Trophoblast cell (in vitro differentiated cells and primary cell): ENCODE measurements around the gene UGT1A7.

Source experiments
- DNase-seq, 2 donors: peaks; one replicate each; pipeline ENCODE4 v3.0.0-alpha.2; 2016
- H2AFZ ChIP-seq: 2 replicates; pipeline ENCODE4 v1.6.1; 2013; ENCODE audit warnings: low read length, moderate library complexity, mild to moderate bottlenecking; ENCODE audit not compliant: insufficient read depth, poor library complexity
- H2AK5ac ChIP-seq: 2 replicates; pipeline ENCODE4 v1.6.1; 2013; ENCODE audit warnings: mild to moderate bottlenecking, low read length
- H2BK120ac ChIP-seq: 2 replicates; pipeline ENCODE4 v1.6.1; 2013; ENCODE audit warnings: low read length, mild to moderate bottlenecking, moderate library complexity; ENCODE audit not compliant: insufficient read depth, poor library complexity
- H2BK12ac ChIP-seq: 2 replicates; pipeline ENCODE4 v1.6.1; 2013; ENCODE audit warnings: mild to moderate bottlenecking, low read length, moderate library complexity
- H2BK5ac ChIP-seq: 2 replicates; pipeline ENCODE4 v1.6.1; 2013; ENCODE audit warnings: low read length, low read depth, moderate library complexity, mild to moderate bottlenecking; ENCODE audit not compliant: poor library complexity
- H3K14ac ChIP-seq: 2 replicates; pipeline ENCODE4 v1.6.1; 2013; ENCODE audit warnings: mild to moderate bottlenecking, low read length
- H3K18ac ChIP-seq: 2 replicates; pipeline ENCODE4 v1.6.1; 2013; ENCODE audit warnings: mild to moderate bottlenecking, low read length
- H3K23ac ChIP-seq: 2 replicates; pipeline ENCODE4 v1.6.1; 2013; ENCODE audit warnings: low read length
- H3K27ac ChIP-seq: 2 replicates; pipeline ENCODE4 v1.5.1; 2013; ENCODE audit warnings: low read depth, mild to moderate bottlenecking, inconsistent platforms, low read length, moderate library complexity
- H3K27me3 ChIP-seq: 2 replicates; pipeline ENCODE4 v1.6.1; 2013; ENCODE audit warnings: inconsistent platforms, mild to moderate bottlenecking, low read length, moderate library complexity; ENCODE audit not compliant: insufficient read depth
- H3K36me3 ChIP-seq, 2 experiments: 1 replicate in 1 of 2; 2 replicates in 1 of 2; pipeline ENCODE4 v1.6.1; 2013; ENCODE audit warnings: low read length in 2 of 2, mild to moderate bottlenecking in 2 of 2, moderate library complexity in 1 of 2; ENCODE audit not compliant: insufficient read depth in 2 of 2, control insufficient read depth in 1 of 2
- H3K4ac ChIP-seq: 2 replicates; pipeline ENCODE4 v1.6.1; 2013; ENCODE audit warnings: low read depth, mild to moderate bottlenecking, low read length, moderate library complexity
- H3K4me1 ChIP-seq, 2 experiments: 1 replicate in 1 of 2; 2 replicates in 1 of 2; pipeline ENCODE4 v1.6.1; 2013; ENCODE audit warnings: low read length in 2 of 2, mild to moderate bottlenecking in 2 of 2, moderate library complexity in 1 of 2; ENCODE audit not compliant: insufficient read depth in 2 of 2, control insufficient read depth in 1 of 2
- H3K4me2 ChIP-seq: 2 replicates; pipeline ENCODE4 v1.6.1; 2013; ENCODE audit warnings: inconsistent platforms, mild to moderate bottlenecking, low read length, moderate library complexity
- H3K4me3 ChIP-seq: 2 replicates; pipeline ENCODE4 v1.5.1; 2013; ENCODE audit warnings: mild to moderate bottlenecking, low read depth, low read length, inconsistent platforms
- H3K79me1 ChIP-seq: one replicate; pipeline ENCODE4 v1.6.1; 2013; ENCODE audit warnings: low read length
- H3K79me2 ChIP-seq: 2 replicates; pipeline ENCODE4 v1.6.1; 2013; ENCODE audit warnings: low read length, mild to moderate bottlenecking; ENCODE audit not compliant: control insufficient read depth, insufficient read depth, poor library complexity
- H3K9ac ChIP-seq: 2 replicates; pipeline ENCODE4 v1.6.1; 2013; ENCODE audit warnings: mild to moderate bottlenecking, low read length
- H3K9me3 ChIP-seq: 2 replicates; pipeline ENCODE4 v1.6.1; 2013; ENCODE audit warnings: low read depth, mild to moderate bottlenecking, control low read depth, inconsistent platforms, low read length; ENCODE audit not compliant: insufficient read depth
- H4K12ac ChIP-seq: 2 replicates; pipeline ENCODE4 v1.6.1; 2013; ENCODE audit warnings: low read depth, mild to moderate bottlenecking, low read length, moderate library complexity
- H4K8ac ChIP-seq: 2 replicates; pipeline ENCODE4 v1.6.1; 2013; ENCODE audit warnings: low read depth, mild to moderate bottlenecking, low read length, moderate library complexity
- H4K91ac ChIP-seq: one replicate; pipeline ENCODE4 v1.6.1; 2013; ENCODE audit warnings: low read depth, mild to moderate bottlenecking, low read length, moderate library complexity
- WGBS: extraction: QIAGEN DNeasy Blood & Tissue Kit; methylation state at CpG from one replicate; pipeline ENCODE4 v1.1.7; 2013; ENCODE audit warnings: missing lambda C conversion rate; ENCODE audit not compliant: insufficient read length, insufficient coverage; ENCODE audit errors: extremely low coverage; 5-methylcytosine and 5-hydroxymethylcytosine counted together

Gene UGT1A7

DNA sequence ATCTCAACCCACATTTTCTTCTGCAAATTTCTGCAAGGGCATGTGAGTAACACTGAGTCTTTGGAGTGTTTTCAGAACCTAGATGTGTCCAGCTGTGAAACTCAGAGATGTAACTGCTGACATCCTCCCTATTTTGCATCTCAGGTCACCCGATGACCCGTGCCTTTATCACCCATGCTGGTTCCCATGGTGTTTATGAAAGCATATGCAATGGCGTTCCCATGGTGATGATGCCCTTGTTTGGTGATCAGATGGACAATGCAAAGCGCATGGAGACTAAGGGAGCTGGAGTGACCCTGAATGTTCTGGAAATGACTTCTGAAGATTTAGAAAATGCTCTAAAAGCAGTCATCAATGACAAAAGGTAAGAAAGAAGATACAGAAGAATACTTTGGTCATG is 86.4 kb downstream of the UGT1A7 start:
- H3K4ac ChIP-seq: no peak overlapping the region
- H3K23ac ChIP-seq: no peak overlapping the region
- no peak overlapping the region for H2AFZ ChIP-seq
- no peaks in the 10 kb centered on the region for H3K79me2 ChIP-seq
- H3K4me1 ChIP-seq: no peaks in the 10 kb centered on the region
- H2BK5ac ChIP-seq: no peak overlapping the region
- no peak for DNase-seq
- H3K79me1 ChIP-seq: no peaks in the 10 kb centered on the region
- no peak overlapping the region for H4K8ac ChIP-seq
- no peak overlapping the region for H3K14ac ChIP-seq
- no peaks in the 10 kb centered on the region for H3K36me3 ChIP-seq
- H3K27me3 ChIP-seq: no peaks in the 10 kb centered on the region
- H3K4me3 ChIP-seq: no peak overlapping the region
- peaks cover 7% of the 10 kb centered on the region for H3K9me3 ChIP-seq
- H2BK120ac ChIP-seq: no peak overlapping the region
- H2BK12ac ChIP-seq: no peak overlapping the region
- no peak overlapping the region for H4K12ac ChIP-seq
- H3K4me2 ChIP-seq: no peak overlapping the region
- no peak overlapping the region for H2AK5ac ChIP-seq
- H3K9ac ChIP-seq: no peak overlapping the region
- H4K91ac ChIP-seq: no peak overlapping the region
- no CpG with 5 or more reads among the region's 4 CpGs for WGBS
- no peak overlapping the region for H3K27ac ChIP-seq
- H3K18ac ChIP-seq: no peak overlapping the region

DNA sequence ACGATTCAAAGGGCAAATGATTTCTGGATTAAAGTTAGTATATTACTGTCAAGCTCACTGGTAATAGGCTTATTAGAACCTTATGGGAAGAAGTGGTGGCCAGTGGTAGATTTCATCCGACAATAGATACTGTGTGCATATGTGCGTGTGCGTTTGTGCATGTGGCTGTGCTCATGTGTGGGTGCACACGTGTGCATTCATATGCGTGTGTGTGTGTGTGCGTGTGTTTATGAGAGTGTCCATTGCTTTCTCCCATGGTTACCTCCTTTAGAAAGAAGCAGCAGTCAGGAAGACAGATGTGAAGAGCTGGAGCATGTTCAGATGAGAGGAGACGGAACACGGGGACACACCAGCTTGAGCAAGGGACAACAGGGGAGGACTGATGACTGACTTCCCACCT is 87.6 kb downstream of the UGT1A7 start:
- Histone ChIP-seq H2BK5ac (no peak overlapping the region), H4K91ac (no peak overlapping the region), H3K4me1 (no peaks in the 10 kb centered on the region), H3K36me3 (no peaks in the 10 kb centered on the region), H3K79me1 (no peaks in the 10 kb centered on the region), H3K4me2 (no peak overlapping the region), H2BK120ac (no peak overlapping the region), H3K9me3 (peaks cover 7% of the 10 kb centered on the region), H4K8ac (no peak overlapping the region), H2BK12ac (no peak overlapping the region), H3K4me3 (no peak overlapping the region), H3K27ac (no peak overlapping the region), H3K23ac (no peak overlapping the region), H3K4ac (no peak overlapping the region), H3K14ac (no peak overlapping the region), H2AK5ac (no peak overlapping the region), H3K18ac (no peak overlapping the region), H3K9ac (no peak overlapping the region), H4K12ac (no peak overlapping the region), H2AFZ (no peak overlapping the region), H3K27me3 (no peaks in the 10 kb centered on the region), H3K79me2 (no peaks in the 10 kb centered on the region)
- no CpG with 5 or more reads among the region's 9 CpGs for WGBS
- DNase-seq: no peak

DNA sequence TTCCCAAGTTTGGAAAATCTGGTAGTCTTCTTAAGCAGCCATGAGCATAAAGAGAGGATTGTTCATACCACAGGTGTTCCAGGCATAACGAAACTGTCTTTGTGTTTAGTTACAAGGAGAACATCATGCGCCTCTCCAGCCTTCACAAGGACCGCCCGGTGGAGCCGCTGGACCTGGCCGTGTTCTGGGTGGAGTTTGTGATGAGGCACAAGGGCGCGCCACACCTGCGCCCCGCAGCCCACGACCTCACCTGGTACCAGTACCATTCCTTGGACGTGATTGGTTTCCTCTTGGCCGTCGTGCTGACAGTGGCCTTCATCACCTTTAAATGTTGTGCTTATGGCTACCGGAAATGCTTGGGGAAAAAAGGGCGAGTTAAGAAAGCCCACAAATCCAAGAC is 90.5 kb downstream of the UGT1A7 start:
- WGBS: no CpG with 5 or more reads among the region's 16 CpGs
- Histone ChIP-seq H3K9me3 (peaks cover 13% of the 10 kb centered on the region), H3K4me2 (no peak overlapping the region), H2BK12ac (no peak overlapping the region), H3K36me3 (no peaks in the 10 kb centered on the region), H2AFZ (no peak overlapping the region), H3K4me3 (no peak overlapping the region), H3K9ac (no peak overlapping the region), H2AK5ac (no peak overlapping the region), H3K27me3 (no peaks in the 10 kb centered on the region), H3K79me1 (no peaks in the 10 kb centered on the region), H3K18ac (no peak overlapping the region), H3K4me1 (no peaks in the 10 kb centered on the region), H4K8ac (no peak overlapping the region), H2BK5ac (no peak overlapping the region), H3K4ac (no peak overlapping the region), H2BK120ac (no peak overlapping the region), H3K23ac (no peak overlapping the region), H3K14ac (no peak overlapping the region), H4K91ac (no peak overlapping the region), H3K79me2 (no peaks in the 10 kb centered on the region), H4K12ac (no peak overlapping the region), H3K27ac (no peak overlapping the region)
- peak in 1 of 2 donors; percentile 1 for DNase-seq

DNA sequence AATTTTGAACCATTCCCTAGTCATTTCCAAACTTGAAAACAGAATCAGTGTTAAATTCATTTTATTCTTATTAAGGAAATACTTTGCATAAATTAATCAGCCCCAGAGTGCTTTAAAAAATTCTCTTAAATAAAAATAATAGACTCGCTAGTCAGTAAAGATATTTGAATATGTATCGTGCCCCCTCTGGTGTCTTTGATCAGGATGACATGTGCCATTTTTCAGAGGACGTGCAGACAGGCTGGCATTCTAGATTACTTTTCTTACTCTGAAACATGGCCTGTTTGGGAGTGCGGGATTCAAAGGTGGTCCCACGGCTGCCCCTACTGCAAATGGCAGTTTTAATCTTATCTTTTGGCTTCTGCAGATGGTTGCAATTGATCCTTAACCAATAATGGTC is 90.9 kb downstream of the UGT1A7 start:
- Histone ChIP-seq H3K27me3 (no peaks in the 10 kb centered on the region), H3K4ac (no peak overlapping the region)

More for the DNA sequence above, 90.9 kb downstream of the UGT1A7 start:
- Histone ChIP-seq H3K18ac (no peak overlapping the region), H2BK120ac (no peak overlapping the region), H3K9ac (no peak overlapping the region), H3K9me3 (peaks cover 15% of the 10 kb centered on the region), H3K23ac (no peak overlapping the region), H2BK12ac (no peak overlapping the region), H3K4me3 (no peak overlapping the region), H4K8ac (no peak overlapping the region), H3K4me1 (no peaks in the 10 kb centered on the region), H3K79me2 (no peaks in the 10 kb centered on the region), H2AK5ac (no peak overlapping the region), H3K14ac (no peak overlapping the region), H2AFZ (no peak overlapping the region), H3K79me1 (no peaks in the 10 kb centered on the region), H3K27ac (no peak overlapping the region), H4K12ac (no peak overlapping the region), H4K91ac (no peak overlapping the region), H2BK5ac (no peak overlapping the region), H3K36me3 (no peaks in the 10 kb centered on the region), H3K4me2 (no peak overlapping the region)
- DNase-seq: no peak
- no CpG with 5 or more reads among the region's 5 CpGs for WGBS
